ENCODE measurements around the gene CNTN2.

Gene CNTN2

GRCh38 chr1:205056956-205057568 lies 14.1 kb downstream of the CNTN2 start:
- DNase-seq = no peak

GRCh38 chr1:205057808-205058575 lies 15.0 kb downstream of the CNTN2 start:
- DNase-seq = no peak

- DNase-seq = no peak
Measured at GRCh38 chr1:205058853-205059252, 15.8 kb downstream of the CNTN2 start.

- DNase-seq = no peak
Measured at GRCh38 chr1:205059660-205060059, 16.6 kb downstream of the CNTN2 start.

GRCh38 chr1:205060746-205061145 lies 17.7 kb downstream of the CNTN2 start:
- DNase-seq = no peak

GRCh38 chr1:205061227-205061626 lies 18.2 kb downstream of the CNTN2 start:
- no peak for DNase-seq

- peak; percentile 59 to 75 for DNase-seq
Measured at GRCh38 chr1:205061665-205062069, 18.7 kb downstream of the CNTN2 start.

- no peak for DNase-seq
Measured at GRCh38 chr1:205062319-205062718, 19.3 kb downstream of the CNTN2 start.

- no peak for DNase-seq
Measured at GRCh38 chr1:205062895-205063294, 19.9 kb downstream of the CNTN2 start.

- no peak for DNase-seq
Measured at GRCh38 chr1:205064301-205064700, 21.3 kb downstream of the CNTN2 start.

- no peak for DNase-seq
Measured at GRCh38 chr1:205064741-205065316, 21.8 kb downstream of the CNTN2 start.

- no peak for DNase-seq
Measured at GRCh38 chr1:205065666-205066065, 22.7 kb downstream of the CNTN2 start.

GRCh38 chr1:205066141-205066818 lies 23.3 kb downstream of the CNTN2 start:
- DNase-seq = no peak

GRCh38 chr1:205067031-205067430 lies 24.0 kb downstream of the CNTN2 start:
- no peak for DNase-seq

GRCh38 chr1:205068001-205068400 lies 25.0 kb downstream of the CNTN2 start:
- no peak for DNase-seq

- DNase-seq = no peak
Measured at GRCh38 chr1:205068457-205069040, 25.5 kb downstream of the CNTN2 start.

- no peak for DNase-seq
Measured at GRCh38 chr1:205069371-205070125, 26.5 kb downstream of the CNTN2 start.

GRCh38 chr1:205071028-205071409 lies 28.0 kb downstream of the CNTN2 start:
- no peak for DNase-seq

- no peak for DNase-seq
Measured at GRCh38 chr1:205071801-205072200, 28.8 kb downstream of the CNTN2 start.

GRCh38 chr1:205072286-205072685 lies 29.3 kb downstream of the CNTN2 start:
- no peak for DNase-seq

GRCh38 chr1:205072881-205073280 lies 29.9 kb downstream of the CNTN2 start:
- DNase-seq = no peak

GRCh38 chr1:205073511-205073910 lies 30.5 kb downstream of the CNTN2 start:
- no peak for DNase-seq

GRCh38 chr1:205074084-205074483 lies 31.1 kb downstream of the CNTN2 start:
- no peak for DNase-seq
